LNCaP clone FGC (cell line): ENCODE measurements around the gene TSPAN31.

Source experiments
- DNase-seq: peaks from one replicate; pipeline ENCODE4 v3.0.0-alpha.2; 2011; ENCODE audit warnings: low read depth
- H3K4me3 ChIP-seq: 2 replicates; pipeline ENCODE4 v1.5.1; 2011; ENCODE audit warnings: mild to moderate bottlenecking, low read depth, low read length, control low read depth
- CTCF ChIP-seq: IDR thresholded peaks from 2 replicates; pipeline ENCODE4 v1.5.1; 2012; ENCODE audit warnings: mild to moderate bottlenecking; ENCODE audit not compliant: control insufficient read depth, insufficient read depth; ENCODE audit errors: extremely low read depth

TSPAN31 gene

DNA sequence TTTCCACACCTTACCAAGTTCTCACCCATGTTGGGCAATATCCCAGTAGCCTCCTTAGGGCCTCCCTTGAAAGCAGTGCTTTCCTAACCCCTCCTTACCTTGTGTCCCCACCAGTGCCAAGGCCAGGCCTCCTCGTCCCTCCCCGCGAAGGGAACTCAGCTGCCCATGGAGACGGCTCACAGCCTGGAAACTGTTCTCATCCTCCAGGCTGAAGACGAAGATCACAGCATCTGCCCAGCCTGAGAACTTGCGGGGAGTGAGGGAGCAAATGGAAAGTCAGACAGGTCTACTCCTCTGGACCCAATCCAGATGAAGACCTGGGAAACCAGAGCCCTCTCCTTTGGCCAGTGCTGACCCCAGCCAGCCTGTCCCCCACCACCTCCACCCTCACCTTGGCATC, 10.9 kb upstream of the TSPAN31 start:
- H3K4me3 ChIP-seq: no peak overlapping the region
- no peak for DNase-seq
- TF ChIP-seq CTCF: no peak

GRCh38 chr12:57734591-57734990, 10.2 kb upstream of the TSPAN31 start:
- H3K4me3 ChIP-seq: no peak overlapping the region
- TF ChIP-seq CTCF: no peak
- no peak for DNase-seq

GRCh38 chr12:57735198-57735855, 9.5 kb upstream of the TSPAN31 start:
- no peak overlapping the region for H3K4me3 ChIP-seq

DNA sequence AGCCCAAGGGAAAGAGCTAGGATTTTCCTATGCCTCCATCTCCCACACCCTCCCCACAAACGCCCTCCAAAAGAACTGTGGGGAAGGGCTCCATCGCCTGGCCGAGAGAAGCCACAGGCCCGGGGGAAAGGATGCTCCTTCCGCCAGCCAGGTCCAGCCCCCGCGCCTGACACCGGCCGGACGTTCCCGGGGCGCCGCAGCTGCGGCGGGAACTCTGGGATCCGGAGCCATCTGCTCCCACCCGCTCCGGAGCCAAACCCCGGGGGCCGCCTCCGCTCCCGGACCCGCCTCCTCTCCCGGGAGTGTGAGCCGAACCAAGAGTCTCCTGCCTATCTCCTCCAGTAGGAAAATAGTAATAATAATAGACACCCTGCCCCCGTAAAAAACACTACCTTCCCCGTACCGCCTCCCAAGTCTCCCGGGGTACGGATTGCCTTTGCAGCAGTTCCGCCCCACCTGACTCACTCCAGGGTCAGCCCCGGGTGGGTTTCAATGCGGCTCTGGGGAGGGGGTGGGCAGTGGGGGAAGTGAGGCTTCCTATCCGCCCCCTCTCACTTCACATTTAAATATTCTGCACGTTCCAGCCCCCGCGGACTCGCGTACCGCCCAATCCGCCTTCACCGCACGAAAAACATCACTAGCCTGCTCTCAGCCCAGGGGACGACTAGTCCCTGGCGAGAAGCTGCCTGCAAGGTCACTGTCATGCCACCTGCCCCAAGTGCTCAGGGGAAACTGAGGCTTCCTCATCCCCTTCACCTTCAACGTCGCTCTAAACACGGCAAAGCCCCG, 8.7 kb upstream of the TSPAN31 start:
- DNase-seq: no peak
- H3K4me3 ChIP-seq: no peak overlapping the region
- TF ChIP-seq CTCF: 0 out of 2 replicates have a peak, but pooled peaks have one; percentile 24

More at GRCh38 chr12:57735198-57735855, 9.5 kb upstream of the TSPAN31 start:
- TF ChIP-seq CTCF: no peak
- no peak for DNase-seq

- no peak for DNase-seq
- H3K4me3 ChIP-seq: no peak overlapping the region
- TF ChIP-seq CTCF: no peak
Measured at GRCh38 chr12:57736741-57737466, 7.9 kb upstream of the TSPAN31 start.

DNA sequence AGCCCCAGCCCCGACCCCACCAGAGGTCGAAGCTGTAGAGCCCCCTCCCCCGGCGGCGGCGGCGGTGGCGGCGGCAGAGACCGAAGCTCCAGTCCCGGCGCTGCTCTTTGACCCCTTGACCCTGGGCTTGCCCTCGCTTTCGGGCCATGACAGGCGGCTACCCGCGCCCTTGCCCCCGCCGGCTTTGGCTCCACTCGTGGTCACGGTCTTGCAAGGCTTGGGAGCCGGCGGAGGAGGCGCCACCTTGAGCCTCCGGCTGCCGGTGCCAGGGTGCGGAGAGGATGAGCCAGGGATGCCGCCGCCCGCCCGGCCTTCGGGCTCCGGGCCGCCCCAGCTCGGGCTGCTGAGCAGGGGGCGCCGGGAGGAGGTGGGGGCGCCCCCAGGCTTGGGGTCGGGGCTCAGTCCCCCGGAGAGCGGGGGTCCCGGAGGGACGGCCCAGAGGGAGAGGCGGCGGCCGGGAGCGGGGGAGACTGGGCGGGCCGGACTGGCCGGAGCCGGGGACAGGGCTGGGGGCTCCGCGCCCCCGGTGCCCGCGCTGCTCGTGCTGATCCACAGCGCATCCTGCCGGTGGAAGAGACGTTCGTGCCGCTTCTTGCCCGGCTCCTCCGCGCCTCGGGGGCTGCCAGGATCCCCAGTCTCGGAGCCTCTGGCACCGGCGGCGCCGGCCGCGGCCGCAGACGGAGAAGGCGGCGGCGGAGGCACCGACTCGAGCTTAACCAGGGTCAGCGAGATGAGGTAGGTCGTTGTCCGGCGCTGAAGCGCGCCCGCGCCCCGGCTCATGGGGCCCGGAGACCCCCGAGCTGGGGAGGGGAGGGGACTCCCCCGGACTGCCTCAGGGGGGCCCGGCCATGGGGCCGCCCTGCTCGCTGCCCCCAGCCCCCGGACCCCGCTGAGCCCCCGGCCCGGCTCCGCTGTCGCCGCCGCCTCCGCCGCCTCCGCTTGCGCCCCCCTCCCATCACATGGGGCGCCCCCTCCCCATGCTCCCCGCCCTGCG, 7.1 kb upstream of the TSPAN31 start:
- TF ChIP-seq CTCF: peak; percentile 32; the same call in 1 of the 2 replicates
- no peak for DNase-seq
- no peak overlapping the region for H3K4me3 ChIP-seq
